GM12872 (cell line): ENCODE measurements around the gene ACSL4.

Source experiments
- TF ChIP-seq, protein P1 (sequence below): IDR thresholded peaks from 3 replicates; pipeline ENCODE4 v1.5.1; 2011; ENCODE audit warnings: low read depth, mild to moderate bottlenecking, low read length, moderate library complexity; ENCODE audit not compliant: insufficient read depth

The ACSL4 gene

DNA sequence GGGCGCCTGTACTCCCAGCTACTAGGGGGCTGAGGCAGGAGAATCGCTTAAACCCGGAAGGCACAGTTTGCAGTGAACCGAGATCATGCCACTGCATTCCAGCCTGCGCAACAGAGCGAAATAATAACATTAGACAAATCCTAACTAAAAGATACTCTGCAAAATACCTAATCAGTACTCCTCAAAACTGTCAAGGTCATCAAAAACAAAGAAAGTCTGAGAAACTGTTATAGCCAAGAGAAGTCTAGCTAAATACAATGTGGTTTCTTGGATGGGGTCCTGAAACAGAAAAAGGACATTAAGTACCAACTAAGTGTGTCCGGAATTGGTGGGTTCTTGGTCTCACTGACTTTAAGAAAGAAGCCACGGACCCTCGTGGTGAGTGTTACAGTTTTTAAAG, 14.6 kb upstream of the ACSL4 start:
- TF ChIP-seq, protein P1, sequence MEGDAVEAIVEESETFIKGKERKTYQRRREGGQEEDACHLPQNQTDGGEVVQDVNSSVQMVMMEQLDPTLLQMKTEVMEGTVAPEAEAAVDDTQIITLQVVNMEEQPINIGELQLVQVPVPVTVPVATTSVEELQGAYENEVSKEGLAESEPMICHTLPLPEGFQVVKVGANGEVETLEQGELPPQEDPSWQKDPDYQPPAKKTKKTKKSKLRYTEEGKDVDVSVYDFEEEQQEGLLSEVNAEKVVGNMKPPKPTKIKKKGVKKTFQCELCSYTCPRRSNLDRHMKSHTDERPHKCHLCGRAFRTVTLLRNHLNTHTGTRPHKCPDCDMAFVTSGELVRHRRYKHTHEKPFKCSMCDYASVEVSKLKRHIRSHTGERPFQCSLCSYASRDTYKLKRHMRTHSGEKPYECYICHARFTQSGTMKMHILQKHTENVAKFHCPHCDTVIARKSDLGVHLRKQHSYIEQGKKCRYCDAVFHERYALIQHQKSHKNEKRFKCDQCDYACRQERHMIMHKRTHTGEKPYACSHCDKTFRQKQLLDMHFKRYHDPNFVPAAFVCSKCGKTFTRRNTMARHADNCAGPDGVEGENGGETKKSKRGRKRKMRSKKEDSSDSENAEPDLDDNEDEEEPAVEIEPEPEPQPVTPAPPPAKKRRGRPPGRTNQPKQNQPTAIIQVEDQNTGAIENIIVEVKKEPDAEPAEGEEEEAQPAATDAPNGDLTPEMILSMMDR, result no peak

DNA sequence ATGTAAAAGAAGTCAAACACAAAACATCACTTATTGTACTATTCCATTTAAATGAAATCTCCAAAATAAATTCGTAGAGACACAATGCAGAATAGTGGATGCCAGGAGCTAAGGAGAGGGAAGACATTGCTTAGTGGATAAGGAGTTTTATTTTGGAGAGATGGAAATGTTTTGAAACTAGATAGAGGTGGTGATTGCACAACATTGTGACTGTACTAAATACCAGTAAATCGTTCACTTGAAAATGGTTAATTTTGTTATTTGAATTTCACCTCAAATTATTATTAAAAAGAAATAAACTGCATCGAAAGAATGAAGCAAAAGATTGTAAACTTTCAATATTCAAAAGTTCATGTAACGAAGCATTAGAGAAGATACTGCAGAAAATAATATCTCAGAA, 9.7 kb upstream of the ACSL4 start:
- TF ChIP-seq, protein P1, result no peak

DNA sequence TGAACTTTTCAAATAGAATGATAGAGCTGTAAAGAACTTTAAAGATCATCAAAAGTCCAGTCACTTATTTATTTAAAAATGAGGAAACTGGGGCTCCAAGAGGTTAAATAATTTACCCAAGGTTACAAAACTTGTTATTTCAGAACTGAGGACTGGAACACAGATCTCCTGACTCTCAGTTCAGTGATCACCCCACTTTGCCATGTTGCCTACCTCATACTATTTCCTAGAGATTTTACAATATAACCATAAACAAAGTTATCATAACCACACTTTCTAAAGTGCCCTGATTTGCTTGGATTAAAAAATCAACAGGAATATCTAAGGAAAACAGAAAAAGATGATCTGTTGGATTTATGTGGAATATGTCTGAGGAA, 7.4 kb upstream of the ACSL4 start:
- TF ChIP-seq, protein P1, result no peak

DNA sequence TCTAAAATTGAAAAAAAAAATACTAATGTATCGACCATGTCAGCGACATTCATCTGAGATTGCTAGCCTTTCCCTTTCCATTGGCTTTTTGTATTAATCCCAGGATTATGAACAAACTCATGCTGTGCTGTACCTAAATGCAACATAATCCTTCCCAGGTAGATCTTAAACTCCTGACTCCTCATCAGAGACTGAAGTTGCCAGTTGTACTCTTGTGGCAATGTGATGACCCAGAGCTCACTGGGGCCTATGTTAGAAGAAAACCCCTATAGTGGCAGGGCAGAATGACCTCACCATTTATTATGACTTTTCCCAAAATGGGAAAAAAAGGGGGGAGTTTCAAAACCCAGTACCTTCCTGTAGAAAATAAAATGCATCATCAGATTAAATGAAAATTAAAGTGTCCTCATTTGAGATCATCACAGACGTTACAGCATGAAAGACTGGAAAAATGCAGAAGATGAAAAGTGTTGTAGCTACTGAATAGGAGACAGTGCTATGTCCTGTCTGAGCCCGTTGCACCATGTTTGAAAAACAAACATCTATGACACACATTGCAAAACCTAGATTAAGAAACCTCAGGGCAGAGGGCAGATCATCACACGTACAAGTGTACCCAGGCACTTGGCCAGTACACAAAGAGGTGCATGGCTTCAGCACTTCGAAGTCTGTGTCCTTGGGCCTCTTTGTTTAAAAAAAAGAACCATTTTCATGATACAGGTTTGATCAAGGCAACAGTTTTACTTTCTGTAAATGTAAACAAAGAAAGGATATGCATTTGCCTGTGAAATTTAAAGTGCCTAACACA, 6.8 kb upstream of the ACSL4 start:
- TF ChIP-seq, protein P1, result no peak

DNA sequence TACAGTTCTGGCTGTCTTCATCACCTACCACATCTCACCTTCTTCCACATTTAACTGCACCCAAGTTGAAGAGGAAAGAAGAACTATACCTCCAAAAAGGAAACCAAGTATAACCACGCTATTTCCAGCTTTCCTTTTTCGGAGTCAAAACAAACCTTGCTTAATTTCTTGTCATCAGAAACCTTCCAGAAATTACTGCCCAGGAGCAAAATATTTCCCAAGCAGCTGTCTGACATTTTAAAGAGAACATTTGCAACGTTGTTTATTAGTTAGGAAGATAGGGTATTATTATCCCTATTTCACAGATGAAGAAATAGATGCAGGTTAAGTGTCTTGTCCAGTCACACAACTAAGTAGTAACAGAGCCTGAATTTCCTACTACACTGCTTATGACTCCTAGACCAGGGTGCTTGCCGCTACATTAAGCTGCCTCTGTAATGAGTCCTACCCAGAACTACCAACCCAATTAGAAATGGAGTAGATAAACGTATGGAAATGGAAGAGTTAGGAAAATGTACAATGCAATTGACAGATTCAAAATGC, 2.2 kb upstream of the ACSL4 start:
- TF ChIP-seq, protein P1, result no peak

DNA sequence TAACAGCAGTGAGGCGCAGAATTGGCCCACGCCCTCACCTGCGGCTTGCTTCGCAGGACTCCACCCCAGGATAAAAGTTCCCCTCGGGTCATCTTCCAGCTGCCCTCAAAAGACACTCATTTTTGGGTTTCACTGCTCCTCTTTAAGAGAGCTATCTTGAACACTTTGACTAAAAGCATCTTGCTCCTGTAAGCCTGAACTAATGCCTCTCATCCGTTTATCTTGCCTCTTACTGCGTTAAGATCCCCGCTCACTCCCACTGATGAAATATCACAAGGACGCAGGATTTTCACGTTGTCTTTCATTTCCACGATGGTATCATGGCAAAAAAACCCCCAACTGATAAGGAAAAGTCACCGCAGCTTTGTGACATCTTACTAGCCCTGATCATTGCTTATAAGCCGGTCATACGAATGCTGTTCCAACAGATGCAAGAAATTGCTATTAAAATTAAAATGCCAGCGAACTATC, 591 bp upstream of the ACSL4 start:
- TF ChIP-seq, protein P1, result no peak

DNA sequence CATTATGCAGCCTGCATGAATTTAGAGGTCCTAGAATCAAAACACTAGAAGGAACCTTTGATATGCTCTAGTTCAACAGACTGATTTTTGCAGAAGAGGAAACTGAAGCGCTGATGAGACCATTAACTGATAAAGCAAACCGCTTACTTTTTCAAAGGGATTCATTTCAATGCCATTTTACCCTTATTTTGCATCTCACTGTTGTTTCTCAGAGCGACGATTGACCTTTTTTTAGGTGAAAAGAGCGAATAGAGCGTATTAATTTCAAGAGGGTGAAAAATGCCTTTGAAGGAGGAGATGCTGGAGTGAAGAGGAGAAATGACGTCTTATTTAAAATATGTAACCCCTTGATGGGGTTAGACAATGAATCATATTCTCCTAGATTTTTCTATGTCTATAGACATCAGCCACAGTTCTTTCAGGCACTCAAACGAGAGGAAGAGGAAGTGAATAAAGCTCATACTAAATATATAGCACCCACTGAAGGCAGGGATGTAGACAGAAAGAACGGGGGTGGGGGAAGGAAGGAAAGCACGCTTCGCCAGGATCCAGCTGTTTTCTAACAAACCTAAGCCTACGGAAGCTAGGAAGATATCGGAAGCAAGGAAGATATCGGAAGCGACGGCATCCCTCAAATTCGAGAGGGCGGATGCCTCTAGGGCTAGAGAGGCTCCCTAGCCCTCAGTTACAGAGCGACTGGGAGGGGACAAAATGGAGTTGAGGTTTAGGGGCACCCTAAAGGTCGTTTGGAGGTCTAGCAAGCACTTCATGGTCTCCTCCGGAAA, 848 bp downstream of the ACSL4 start:
- TF ChIP-seq, protein P1, result no peak
